Duodenal mucosa (tissue), 2 donors: ENCODE measurements around the gene TMEM88.
A peak's percentile ranks its signal among the peaks of the same experiment; 100 is the strongest.

Experiments used
- H3K27ac ChIP-seq: one replicate; pipeline ENCODE4 v1.7.0; 2013; ENCODE audit warnings: low read depth, low read length
- H3K27me3 ChIP-seq, 2 donors: one replicate each; pipeline ENCODE4 v1.7.0; 2013; ENCODE audit warnings: low read length in 2 of 2, control low read depth in 1 of 2; ENCODE audit not compliant: insufficient read depth in 2 of 2, control insufficient read depth in 1 of 2
- H3K36me3 ChIP-seq, 2 donors: one replicate each; pipeline ENCODE4 v1.7.0; 2013; ENCODE audit warnings: low read length in 2 of 2, control low read depth in 1 of 2; ENCODE audit not compliant: insufficient read depth in 2 of 2, control insufficient read depth in 1 of 2
- H3K4me1 ChIP-seq, 2 donors: one replicate each; pipeline ENCODE4 v1.7.0; 2013; ENCODE audit warnings: low read length in 2 of 2, control low read depth in 1 of 2; ENCODE audit not compliant: insufficient read depth in 2 of 2, control insufficient read depth in 1 of 2
- H3K4me3 ChIP-seq, 2 donors: one replicate each; pipeline ENCODE4 v1.7.0; 2013; ENCODE audit warnings: low read length in 2 of 2, low read depth in 1 of 2
- H3K9ac ChIP-seq, 2 donors: one replicate each; pipeline ENCODE4 v1.7.0; 2013; ENCODE audit warnings: low read length in 2 of 2, low read depth in 1 of 2
- H3K9me3 ChIP-seq, 2 donors: one replicate each; pipeline ENCODE4 v1.7.0; 2013; ENCODE audit warnings: low read length in 2 of 2, control low read depth in 1 of 2; ENCODE audit not compliant: control insufficient read depth in 1 of 2

The TMEM88 gene

DNA sequence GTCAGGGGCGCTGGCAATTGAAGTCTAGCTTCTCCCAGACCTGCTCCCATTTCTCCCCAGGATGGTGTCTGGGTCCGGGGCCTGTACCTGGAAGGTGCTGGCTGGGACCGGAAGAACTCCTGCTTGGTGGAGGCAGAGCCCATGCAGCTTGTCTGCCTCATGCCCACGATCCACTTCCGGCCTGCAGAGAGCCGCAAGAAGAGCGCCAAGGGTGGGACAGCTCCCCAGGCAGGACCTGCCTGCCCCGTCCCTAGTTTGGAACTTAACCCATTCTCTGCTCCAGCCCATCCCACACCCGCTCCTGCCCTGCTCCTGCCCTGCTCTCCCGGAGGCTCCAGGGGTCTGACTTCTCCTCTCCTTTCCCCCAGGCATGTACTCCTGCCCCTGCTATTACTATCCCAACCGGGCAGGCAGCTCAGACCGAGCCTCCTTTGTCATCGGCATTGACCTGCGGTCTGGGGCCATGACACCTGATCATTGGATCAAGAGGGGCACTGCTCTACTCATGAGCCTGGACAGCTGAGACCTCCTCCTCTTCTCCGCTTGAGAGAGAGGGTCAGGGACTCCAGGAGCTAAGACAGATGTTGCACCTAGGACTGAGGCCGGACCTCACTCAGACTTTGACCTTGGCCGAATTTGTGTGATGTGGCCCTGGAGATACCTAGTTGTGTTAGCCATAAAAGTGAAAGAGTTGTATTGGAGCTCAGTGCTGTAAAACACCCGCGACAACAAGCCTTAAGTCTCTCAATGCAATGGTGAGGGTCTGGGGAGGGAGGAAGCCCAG lies 21.7 kb upstream of the TMEM88 start:
- Histone ChIP-seq H3K9ac (peak overlapping the region in 1 of 2 donors; percentile 77), H3K27me3 (no peaks in the 10 kb centered on the region), H3K4me3 (peak overlapping the region; percentile 82 to 92), H3K9me3 (no peaks in the 10 kb centered on the region), H3K4me1 (peaks cover 19 to 31% of the 10 kb centered on the region in 2 donors), H3K36me3 (no peaks in the 10 kb centered on the region), H3K27ac (no peak overlapping the region)

DNA sequence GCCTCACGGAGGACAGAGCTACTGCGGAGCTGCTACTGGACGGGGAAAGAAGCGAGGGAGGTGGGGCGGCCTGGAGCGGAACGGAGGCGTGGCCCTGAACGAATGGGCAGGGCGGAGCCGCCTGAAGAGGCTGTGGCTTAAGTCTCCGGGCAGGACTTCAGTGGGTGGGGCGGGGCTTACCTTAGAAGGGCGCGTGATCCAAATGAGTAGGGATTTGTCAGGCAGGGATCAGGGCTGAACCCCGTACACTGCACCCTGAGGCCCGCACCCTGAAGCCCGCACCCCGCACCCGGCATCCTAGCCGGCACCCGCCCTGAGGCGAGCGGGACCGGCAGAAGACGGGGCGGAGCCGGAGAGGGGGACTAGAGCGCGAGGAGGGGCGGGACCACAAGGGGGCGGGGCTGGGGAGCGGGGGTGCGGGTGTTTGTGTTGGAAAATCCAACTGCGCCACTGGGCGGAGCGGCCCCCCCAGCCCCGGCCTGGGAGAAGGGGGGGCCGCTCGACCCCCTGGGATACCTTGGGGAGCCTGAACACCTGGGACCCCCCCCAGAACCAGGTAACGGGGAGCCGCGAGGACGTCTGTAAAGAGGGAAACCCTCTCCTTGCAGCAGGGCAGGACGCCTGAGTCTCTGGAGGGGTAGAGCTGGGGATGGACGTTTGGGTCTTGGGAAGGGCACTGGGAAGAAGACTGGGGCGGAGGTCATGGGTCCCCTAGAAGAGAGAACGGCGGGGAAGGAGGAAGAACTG lies 20.9 kb upstream of the TMEM88 start, which contains the start of gene KDM6B:
Gene KDM6B (plus strand): TSS at position 423 of the 747 bp plus-strand sequence. CDS start 11,338 bp downstream, outside the sequence.
- Histone ChIP-seq H3K4me3 (peak within 1 kb of the TSS; percentile 82 to 92), H3K4me1 (peaks cover 25 to 38% of the 10 kb centered on the region in 2 donors), H3K36me3 (no peaks in the 10 kb centered on the region), H3K9ac (peak within 1 kb of the TSS; percentile 93 to 98), H3K9me3 (no peaks in the 10 kb centered on the region), H3K27ac (peak within 1 kb of the TSS; percentile 97), H3K27me3 (no peaks in the 10 kb centered on the region)

DNA sequence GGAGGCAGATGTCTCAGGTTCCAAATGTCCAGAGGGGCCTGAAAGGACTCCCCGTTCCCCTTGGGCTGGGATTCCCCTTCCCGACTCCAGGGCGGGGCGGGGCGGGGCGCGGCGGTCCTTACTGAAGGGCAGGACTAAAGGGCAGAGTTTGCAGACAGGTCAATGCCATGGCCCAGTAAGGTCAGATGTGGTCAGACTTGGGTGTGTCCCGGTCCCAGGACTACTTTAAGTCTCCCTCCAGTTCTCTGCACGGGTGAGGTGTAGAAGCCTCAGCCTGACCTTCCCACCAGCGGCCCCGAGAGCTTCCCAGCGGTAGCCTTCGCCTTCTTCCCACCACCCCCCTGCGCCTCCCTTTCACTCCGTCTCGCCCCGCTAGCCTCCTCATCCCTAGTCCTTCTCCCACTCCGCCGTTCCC lies 20.3 kb upstream of the TMEM88 start:
- no peaks in the 10 kb centered on the region for H3K27me3 ChIP-seq
- H3K4me1 ChIP-seq = peaks cover 30 to 44% of the 10 kb centered on the region in 2 donors
- H3K9ac ChIP-seq = peak overlapping the region; percentile 93 to 98
- H3K4me3 ChIP-seq = peak overlapping the region; percentile 82 to 92
- H3K9me3 ChIP-seq = no peaks in the 10 kb centered on the region
- peak overlapping the region; percentile 97 for H3K27ac ChIP-seq
- no peaks in the 10 kb centered on the region for H3K36me3 ChIP-seq

GRCh38 chr17:7834957-7835813 lies 19.7 kb upstream of the TMEM88 start:
- no peaks in the 10 kb centered on the region for H3K9me3 ChIP-seq
- H3K4me1 ChIP-seq = peaks cover 37 to 50% of the 10 kb centered on the region in 2 donors
- H3K4me3 ChIP-seq = peak overlapping the region; percentile 82 to 92
- H3K36me3 ChIP-seq = peaks cover 0 to under 1% of the 10 kb centered on the region in 2 donors
- H3K9ac ChIP-seq = peak overlapping the region; percentile 93 to 98
- no peaks in the 10 kb centered on the region for H3K27me3 ChIP-seq
- peak overlapping the region; percentile 97 for H3K27ac ChIP-seq

DNA sequence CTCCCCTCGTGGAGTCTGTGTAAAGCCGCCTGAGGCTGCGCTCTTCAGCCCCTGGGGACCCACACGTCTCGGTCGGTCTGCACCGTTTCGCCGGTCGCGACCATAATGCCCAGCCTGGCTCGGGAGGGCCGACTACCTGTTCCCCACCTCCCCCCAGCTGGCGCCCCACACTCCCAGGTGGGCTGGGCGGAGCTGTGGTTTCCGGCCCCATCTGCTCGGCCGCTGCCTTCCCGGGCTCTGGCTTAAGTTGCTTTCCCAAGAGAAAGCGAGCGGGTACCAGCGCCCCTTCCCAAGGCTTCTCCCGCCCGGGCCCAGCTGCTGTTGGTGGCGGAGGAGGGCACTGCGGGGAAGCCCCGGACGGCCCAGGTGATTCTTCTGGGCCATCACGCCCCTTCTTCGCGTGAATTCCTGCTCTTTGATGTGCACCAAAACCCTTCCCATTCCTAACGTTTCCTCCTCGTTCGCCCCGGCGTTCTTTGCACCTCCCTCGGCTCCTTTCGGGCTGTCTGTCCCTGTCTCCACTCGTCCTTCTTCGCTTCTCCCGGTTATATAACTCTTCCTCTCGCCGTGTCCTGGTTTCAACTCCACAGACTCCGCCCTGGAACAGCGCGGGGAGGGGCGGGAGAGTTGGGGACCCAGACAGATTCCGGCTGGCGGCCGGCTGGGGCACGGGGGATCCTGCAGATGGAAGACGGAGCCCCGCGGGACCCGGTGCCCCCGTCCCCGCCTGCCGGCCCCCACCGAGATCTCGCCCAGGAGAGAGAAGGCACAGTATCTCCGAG lies 18.9 kb upstream of the TMEM88 start:
- Histone ChIP-seq H3K27me3 (no peaks in the 10 kb centered on the region), H3K27ac (peak overlapping the region; percentile 97), H3K4me1 (peaks cover 45 to 58% of the 10 kb centered on the region in 2 donors), H3K4me3 (peak overlapping the region; percentile 82 to 92), H3K36me3 (peaks cover 0 to 6% of the 10 kb centered on the region in 2 donors), H3K9me3 (no peaks in the 10 kb centered on the region), H3K9ac (peak overlapping the region; percentile 87 to 93)

GRCh38 chr17:7836596-7837407 lies 18.1 kb upstream of the TMEM88 start:
- H3K27ac ChIP-seq = peak overlapping the region; percentile 97
- peaks cover 50 to 64% of the 10 kb centered on the region in 2 donors for H3K4me1 ChIP-seq
- H3K4me3 ChIP-seq = peak overlapping the region; percentile 82 to 92
- no peaks in the 10 kb centered on the region for H3K9me3 ChIP-seq
- no peaks in the 10 kb centered on the region for H3K27me3 ChIP-seq
- peaks cover 0 to 6% of the 10 kb centered on the region in 2 donors for H3K36me3 ChIP-seq
- peak overlapping the region; percentile 87 to 93 for H3K9ac ChIP-seq

DNA sequence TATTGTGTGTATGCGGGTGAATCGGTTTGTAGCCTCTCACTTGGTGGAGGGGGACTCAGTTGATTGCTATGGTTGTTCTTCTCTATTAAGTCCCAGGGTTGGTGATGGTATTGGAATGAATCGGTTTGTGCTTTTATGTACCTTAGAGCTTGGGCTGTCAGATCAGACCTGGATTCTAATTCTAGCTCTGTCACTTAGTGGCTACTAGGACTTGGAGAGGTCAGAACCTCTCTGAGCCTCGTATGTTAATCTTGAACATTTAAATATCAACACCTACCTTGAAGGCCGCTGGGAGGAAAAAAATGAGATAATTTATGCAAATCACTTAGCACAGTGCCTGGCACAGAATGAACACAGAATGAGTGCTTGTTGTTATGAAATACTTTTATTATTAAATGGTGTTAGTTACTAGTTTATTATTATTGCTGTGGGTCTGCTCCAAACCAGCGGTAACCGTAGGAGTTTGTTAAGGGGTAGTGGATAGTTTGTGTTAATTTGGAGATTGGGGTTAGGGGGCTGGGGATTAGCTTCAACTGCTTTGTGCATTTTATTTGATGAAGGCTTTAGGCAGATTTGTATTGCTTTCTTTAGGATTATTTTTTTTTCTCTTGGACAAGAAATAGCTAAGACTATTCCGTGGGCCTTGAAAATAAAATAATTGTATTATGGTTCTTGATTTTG lies 17.3 kb upstream of the TMEM88 start:
- H3K4me1 ChIP-seq = peaks cover 50 to 64% of the 10 kb centered on the region in 2 donors
- peak overlapping the region; percentile 87 to 93 for H3K9ac ChIP-seq
- peak overlapping the region; percentile 97 for H3K27ac ChIP-seq
- peak overlapping the region; percentile 82 to 92 for H3K4me3 ChIP-seq
- H3K27me3 ChIP-seq = no peaks in the 10 kb centered on the region
- peaks cover 0 to 6% of the 10 kb centered on the region in 2 donors for H3K36me3 ChIP-seq
- no peaks in the 10 kb centered on the region for H3K9me3 ChIP-seq
